Calu3 (cell line): ENCODE data around the gene ADM5. TPM values are rescaled to one million over a fixed set of nuclear protein-coding genes. Genes with fewer than 3 reads are reported as not detected.

Experiments
- BruUV-seq: library from RNA; stranded (reverse); fragments of 400-500 nt; replicated peaks from 2 replicates; lab custom pipeline; 2021; lab: Mats Ljungman, UMichigan
- CTCF ChIA-PET: fragments of 300-600 bp; sonication (Branson Sonifier 250); formaldehyde crosslinking; loops from one replicate; lab custom pipeline; 2022; ENCODE audit warnings: antibody characterized with exemption; lab: Charles Lee
- DNase-seq: peaks from one replicate; pipeline ENCODE4 v3.0.0; 2022
- H3K27ac Mint-ChIP-seq: one replicate; pipeline ENCODE4 v1.8.0; 2022; ENCODE audit warnings: mixed read lengths; ENCODE audit not compliant: unreplicated experiment
- H3K27me3 Mint-ChIP-seq: one replicate; pipeline ENCODE4 v1.8.0; 2022; ENCODE audit warnings: mixed read lengths; ENCODE audit not compliant: unreplicated experiment
- H3K36me3 Mint-ChIP-seq: one replicate; pipeline ENCODE4 v1.8.0; 2022; ENCODE audit warnings: mild to moderate bottlenecking, moderate library complexity, mixed read lengths; ENCODE audit not compliant: insufficient read depth, unreplicated experiment
- H3K4me1 Mint-ChIP-seq: one replicate; pipeline ENCODE4 v1.8.0; 2022; ENCODE audit warnings: mild to moderate bottlenecking, low read depth, mixed read lengths; ENCODE audit not compliant: unreplicated experiment
- H3K4me3 Mint-ChIP-seq: one replicate; pipeline ENCODE4 v1.8.0; 2022; ENCODE audit warnings: mild to moderate bottlenecking, low read depth, moderate library complexity, mixed read lengths; ENCODE audit not compliant: unreplicated experiment
- H3K9me3 Mint-ChIP-seq: one replicate; pipeline ENCODE4 v1.8.0; 2022; ENCODE audit warnings: low read depth, mixed read lengths; ENCODE audit not compliant: unreplicated experiment
- CTCF ChIP-seq: fragments of 200-600 bp; IDR thresholded peaks from one replicate; pipeline ENCODE4 v1.8.0; 2022; ENCODE audit warnings: antibody characterized with exemption; ENCODE audit not compliant: unreplicated experiment
- intact Hi-C: fragments of 100-400 bp; cut with micrococcal nuclease; formaldehyde crosslinking; loops from one replicate; pipeline ENCODE4 v1.10.0; 2022; ENCODE audit not compliant: unreplicated experiment
- total RNA-seq: library from RNA; stranded (reverse); gene quantifications from 2 replicates; pipeline ENCODE4 v1.2.3, GENCODE V29; 2022

ADM5 gene
- total RNA-seq, 1 experiment from 2014 or later = 18.5 TPM

GRCh38 chr19:49677901-49678674 is 11.3 kb upstream of the ADM5 start:
- CTCF ChIA-PET = interaction anchor here (0.6 to 4.2 kb wide), 6 partner anchors 13 to 145 kb away, joined by 3 to 22 read pairs (median 5); partner anchors contain the start of genes BCL2L12, IRF3, RRAS and SCAF1
- peaks cover 76% of the 10 kb centered on the region for H3K36me3 Mint-ChIP-seq
- H3K27ac Mint-ChIP-seq = peak overlapping the region; percentile 79
- H3K27me3 Mint-ChIP-seq = no peaks in the 10 kb centered on the region
- no peaks in the 10 kb centered on the region for H3K9me3 Mint-ChIP-seq
- peaks cover 19% of the 10 kb centered on the region for H3K4me1 Mint-ChIP-seq
- DNase-seq = peak; percentile 86
- peak overlapping the region; percentile 89 for H3K4me3 Mint-ChIP-seq
- peak; percentile 85 for TF ChIP-seq CTCF
- intact Hi-C loops = no loop called here
- TSS peak; percentile 32 for BruUV-seq

GRCh38 chr19:49678985-49679770 is 10.2 kb upstream of the ADM5 start:
- intact Hi-C loops = no loop called here
- DNase-seq = no peak

GRCh38 chr19:49679771-49680413 is 9.5 kb upstream of the ADM5 start:
- intact Hi-C loops = loop anchor here (5.0 kb wide), 1 partner anchor 108 kb away; no protein-coding TSS in a partner anchor
- BruUV-seq = no TSS peak
- H3K4me3 Mint-ChIP-seq = peak overlapping the region; percentile 89
- TF ChIP-seq CTCF = no peak
- H3K27me3 Mint-ChIP-seq = no peaks in the 10 kb centered on the region
- H3K9me3 Mint-ChIP-seq = no peaks in the 10 kb centered on the region
- peak overlapping the region; percentile 42 for H3K27ac Mint-ChIP-seq
- peaks cover 89% of the 10 kb centered on the region for H3K36me3 Mint-ChIP-seq
- CTCF ChIA-PET = interaction anchor here (0.6 to 0.9 kb wide), 2 partner anchors 87 to 102 kb away, joined by 3 read pairs; no protein-coding TSS in a partner anchor
- peaks cover 19% of the 10 kb centered on the region for H3K4me1 Mint-ChIP-seq
- DNase-seq = no peak

More at GRCh38 chr19:49678985-49679770, 10.2 kb upstream of the ADM5 start:
- H3K4me3 Mint-ChIP-seq = peak overlapping the region; percentile 89
- H3K36me3 Mint-ChIP-seq = peaks cover 85% of the 10 kb centered on the region
- peak overlapping the region; percentile 42 for H3K27ac Mint-ChIP-seq
- no peaks in the 10 kb centered on the region for H3K9me3 Mint-ChIP-seq
- CTCF ChIA-PET = interaction anchor here (0.6 to 4.2 kb wide), 8 partner anchors 37 to 310 kb away, joined by 3 to 22 read pairs (median 4); partner anchors contain the start of genes RRAS and SCAF1
- H3K27me3 Mint-ChIP-seq = no peaks in the 10 kb centered on the region
- H3K4me1 Mint-ChIP-seq = peaks cover 19% of the 10 kb centered on the region
- no peak for TF ChIP-seq CTCF
- no TSS peak for BruUV-seq
